Adipocyte (in vitro differentiated cells): ENCODE data around the gene DDX28.
"Not testable (repeated sequence)": the region's sequence is repeated elsewhere in the genome, so short reads cannot be mapped to it uniquely, and the experiment has no call there.

Experiments used
- DNase-seq: peaks from one replicate; pipeline ENCODE4 v3.0.0-alpha.2; 2015; ENCODE audit warnings: low read depth
- H3K27me3 ChIP-seq: replicated peaks from 2 replicates; pipeline ENCODE4 v1.7.0; 2013; ENCODE audit warnings: mild to moderate bottlenecking, low read length, moderate library complexity; ENCODE audit not compliant: control insufficient read depth, insufficient read depth
- H3K36me3 ChIP-seq: 2 replicates; pipeline ENCODE4 v1.7.0; 2013; ENCODE audit warnings: low read length, mild to moderate bottlenecking, moderate library complexity; ENCODE audit not compliant: control insufficient read depth, insufficient read depth, severe bottlenecking
- H3K4me1 ChIP-seq: 2 replicates; pipeline ENCODE4 v1.7.0; 2013; ENCODE audit warnings: mild to moderate bottlenecking, low read length, moderate library complexity; ENCODE audit not compliant: control insufficient read depth, insufficient read depth
- H3K4me3 ChIP-seq: 2 replicates; pipeline ENCODE4 v1.7.0; 2013; ENCODE audit warnings: mild to moderate bottlenecking, low read length, moderate library complexity
- H3K9ac ChIP-seq: 2 replicates; pipeline ENCODE4 v1.7.0; 2013; ENCODE audit warnings: mild to moderate bottlenecking, low read length, moderate library complexity
- H3K9me3 ChIP-seq: 2 replicates; pipeline ENCODE4 v1.7.0; 2013; ENCODE audit warnings: mild to moderate bottlenecking, low read length, moderate library complexity; ENCODE audit not compliant: control insufficient read depth

DDX28 gene

DNA sequence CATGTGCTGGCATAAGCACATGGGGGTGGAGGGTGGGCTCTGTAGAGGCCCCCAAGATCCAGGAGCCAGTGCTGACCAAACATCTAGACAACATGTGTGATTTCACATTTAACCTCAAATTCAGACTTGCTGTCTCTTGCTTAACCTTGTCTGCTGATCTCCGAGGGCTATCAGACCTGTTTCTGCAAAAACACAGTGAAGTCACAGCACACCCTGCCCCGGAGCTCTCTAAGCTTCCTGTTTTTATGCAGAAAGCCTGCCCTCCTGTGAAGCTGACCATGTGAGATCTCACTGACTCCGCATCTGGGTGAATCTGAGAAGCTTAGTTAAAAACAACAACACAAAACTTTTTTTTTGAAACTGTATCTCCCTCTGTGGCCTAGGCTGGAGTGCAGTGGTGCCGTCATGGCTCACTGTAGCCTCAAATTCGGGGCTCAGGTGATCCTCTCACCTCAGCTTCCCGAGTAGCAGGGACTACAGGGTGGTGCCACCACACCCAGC, 17.2 kb downstream of the DDX28 start:
- peak; percentile 8 for DNase-seq

DNA sequence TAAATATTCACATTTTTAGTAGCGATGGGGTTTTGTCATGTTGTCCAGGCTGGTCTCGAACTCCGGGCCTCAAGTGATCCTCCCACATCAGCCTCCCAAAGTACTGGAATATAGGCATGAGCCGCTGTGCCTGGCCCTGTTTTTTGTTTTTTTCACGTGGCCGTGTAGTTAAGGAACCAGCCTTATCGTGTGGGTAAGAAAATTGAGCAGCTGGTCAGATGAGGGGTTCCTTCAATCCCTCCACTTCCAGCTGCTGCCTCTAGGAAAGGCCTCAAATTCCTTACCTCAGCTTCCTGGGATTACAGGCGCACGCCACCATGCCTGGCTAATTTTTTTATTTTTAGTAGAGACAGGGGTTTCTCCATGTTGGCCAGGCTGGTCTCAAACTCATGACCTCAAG, 17.8 kb downstream of the DDX28 start:
- H3K9me3 ChIP-seq = no peaks in the 10 kb centered on the region
- H3K9ac ChIP-seq = no peak overlapping the region
- peaks cover 6% of the 10 kb centered on the region for H3K27me3 ChIP-seq
- no peak overlapping the region for H3K4me3 ChIP-seq
- DNase-seq = no peak
- H3K36me3 ChIP-seq = no peaks in the 10 kb centered on the region
- peaks cover 6% of the 10 kb centered on the region for H3K4me1 ChIP-seq

More for the DNA sequence above, 17.2 kb downstream of the DDX28 start:
- H3K9me3 ChIP-seq = no peaks in the 10 kb centered on the region
- peaks cover 6% of the 10 kb centered on the region for H3K4me1 ChIP-seq
- no peak overlapping the region for H3K9ac ChIP-seq
- H3K36me3 ChIP-seq = no peaks in the 10 kb centered on the region
- H3K4me3 ChIP-seq = no peak overlapping the region
- peaks cover 11% of the 10 kb centered on the region for H3K27me3 ChIP-seq

DNA sequence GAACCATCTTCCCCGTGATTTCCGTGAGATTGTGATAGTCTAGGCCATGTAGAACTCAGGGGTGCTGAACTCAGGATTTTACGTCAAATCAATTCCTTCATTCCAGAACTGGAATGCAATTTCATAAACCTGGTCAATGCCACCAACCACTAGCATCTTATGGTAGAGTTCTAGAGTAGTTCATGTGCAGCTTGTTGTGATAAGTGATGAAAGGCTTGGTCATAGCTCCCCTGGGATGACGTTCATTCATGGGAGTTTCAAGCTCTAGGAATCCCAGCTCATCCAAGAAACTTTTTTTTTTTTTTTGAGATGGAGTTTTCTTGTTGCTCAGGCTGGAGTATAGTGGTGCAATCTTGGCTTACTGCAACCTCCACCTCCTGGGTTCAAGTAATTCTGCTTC, 20.0 kb downstream of the DDX28 start:
- DNase-seq = no peak
- no peaks in the 10 kb centered on the region for H3K27me3 ChIP-seq
- no peaks in the 10 kb centered on the region for H3K9me3 ChIP-seq
- H3K36me3 ChIP-seq = no peaks in the 10 kb centered on the region
- H3K4me3 ChIP-seq = no peak overlapping the region
- H3K4me1 ChIP-seq = peaks cover 6% of the 10 kb centered on the region
- H3K9ac ChIP-seq = no peak overlapping the region

DNA sequence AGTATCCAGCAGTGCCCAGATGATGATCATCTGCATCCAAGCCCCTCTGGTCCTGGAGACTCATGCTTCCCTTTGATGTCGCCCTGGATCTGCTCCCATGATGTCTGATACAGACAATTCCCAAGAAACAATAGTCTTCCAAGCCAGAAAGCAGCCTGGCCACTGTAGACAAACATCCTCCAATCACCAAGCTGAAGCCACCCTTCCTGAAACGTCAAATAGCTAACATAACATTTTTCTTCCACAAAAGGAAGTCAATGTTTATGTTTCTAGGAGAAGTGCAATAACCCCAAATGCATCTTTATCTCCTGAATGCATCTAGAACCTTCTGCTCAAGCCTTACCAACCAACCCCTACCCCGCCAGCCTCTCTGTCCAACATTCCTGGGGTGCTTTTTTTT, 22.6 kb downstream of the DDX28 start:
- DNase-seq = no peak
- H3K36me3 ChIP-seq = no peaks in the 10 kb centered on the region
- H3K9ac ChIP-seq = no peak overlapping the region
- H3K4me3 ChIP-seq = no peak overlapping the region
- H3K9me3 ChIP-seq = no peaks in the 10 kb centered on the region
- H3K27me3 ChIP-seq = no peaks in the 10 kb centered on the region
- H3K4me1 ChIP-seq = no peaks in the 10 kb centered on the region

DNA sequence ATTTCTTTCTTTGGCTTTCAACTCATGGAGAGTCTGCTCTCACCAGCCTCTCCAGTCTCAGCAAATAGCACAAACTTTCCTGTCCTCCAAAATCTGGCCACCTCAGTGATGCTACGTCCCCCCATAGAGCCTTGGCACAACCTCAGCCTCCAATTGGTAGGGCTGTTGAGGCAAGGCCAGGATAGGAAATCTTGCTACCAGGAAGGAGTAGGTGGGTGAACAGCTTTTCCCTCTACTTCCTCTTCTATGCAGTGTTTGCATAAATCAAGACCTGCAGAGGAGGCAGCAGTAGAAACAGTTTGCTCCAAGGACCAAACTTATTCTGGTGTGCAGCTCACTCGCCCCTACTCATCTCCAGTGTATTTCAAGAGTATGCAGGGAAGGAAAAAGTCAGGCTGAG, 23.0 kb downstream of the DDX28 start:
- Histone ChIP-seq H3K27me3 (no peaks in the 10 kb centered on the region), H3K36me3 (no peaks in the 10 kb centered on the region), H3K4me3 (no peak overlapping the region), H3K9ac (no peak overlapping the region), H3K9me3 (no peaks in the 10 kb centered on the region), H3K4me1 (no peaks in the 10 kb centered on the region)
- DNase-seq = no peak

DNA sequence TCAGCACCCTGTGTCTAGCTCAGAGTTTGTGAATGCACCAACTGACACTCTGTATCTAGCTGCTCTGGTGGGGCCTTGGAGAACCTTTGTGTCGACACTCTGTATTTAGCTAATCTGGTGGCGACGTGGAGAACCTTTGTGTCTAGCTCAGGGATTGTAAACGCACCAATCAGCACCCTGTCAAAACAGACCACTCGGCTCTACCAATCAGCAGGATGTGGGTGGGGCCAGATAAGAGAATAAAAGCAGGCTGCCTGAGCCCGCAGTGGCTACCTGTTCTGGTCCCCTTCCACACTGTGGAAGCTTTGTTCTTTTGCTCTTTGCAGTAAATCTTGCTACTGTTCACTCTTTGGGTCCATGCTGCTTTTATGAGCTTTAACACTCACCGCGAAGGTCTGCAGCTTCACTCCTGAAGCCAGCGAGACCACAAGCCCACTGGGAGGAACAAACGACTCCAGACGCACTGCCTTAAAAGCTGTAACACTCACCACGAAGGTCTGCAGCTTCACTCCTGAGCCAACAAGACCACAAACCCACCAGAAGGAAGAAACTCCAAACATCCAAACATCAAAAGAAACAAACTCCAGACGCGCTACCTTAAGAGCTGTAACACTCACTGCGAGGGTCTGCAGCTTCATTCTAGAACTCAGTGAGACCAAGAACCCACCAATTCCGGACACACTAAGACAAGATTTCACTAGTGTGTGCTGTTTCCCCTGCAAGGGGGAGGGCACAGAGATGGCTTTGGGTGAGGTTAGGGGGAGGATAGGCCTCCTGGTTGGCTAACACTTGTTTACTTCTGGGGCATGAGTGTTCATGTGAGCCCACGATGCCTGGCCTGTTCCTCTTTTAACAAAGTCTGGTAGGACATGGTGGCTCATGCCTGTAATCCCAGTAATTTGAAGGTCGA, 24.0 kb downstream of the DDX28 start, which contains the start of gene DPEP2:
DPEP2 (minus strand) TSS at position 706 of the 910 bp plus-strand sequence. CDS start 6,272 bp downstream, outside the sequence.
- not testable (repeated sequence) for H3K27me3 ChIP-seq, DNase-seq, H3K4me1 ChIP-seq, H3K4me3 ChIP-seq, H3K36me3 ChIP-seq, H3K9ac ChIP-seq, H3K9me3 ChIP-seq

DNA sequence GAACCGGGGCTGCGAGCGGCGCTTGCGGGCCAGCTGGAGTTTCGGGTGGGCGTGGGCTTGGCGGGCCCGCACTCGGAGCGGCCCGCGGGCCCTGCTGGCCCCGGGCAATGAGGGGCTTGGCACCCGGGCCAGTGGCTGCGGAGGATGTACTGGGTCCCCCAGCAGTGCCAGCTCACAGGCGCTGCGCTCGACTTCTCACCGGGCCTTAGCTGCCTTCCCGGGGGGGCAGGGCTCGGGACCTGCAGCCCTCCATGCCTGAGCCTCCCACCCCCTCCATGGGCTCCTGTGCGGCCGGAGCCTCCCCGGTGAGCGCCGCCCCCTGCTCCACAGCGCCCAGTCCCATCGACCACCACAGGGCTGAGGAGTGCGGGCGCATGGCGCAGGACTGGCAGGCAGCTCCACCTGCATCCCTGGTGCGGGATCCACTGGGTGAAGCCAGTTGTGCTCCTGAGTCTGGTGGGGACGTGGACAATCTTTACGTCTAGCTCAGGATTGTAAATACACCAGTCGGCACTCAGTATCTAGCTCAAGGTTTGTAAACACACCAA, 24.7 kb downstream of the DDX28 start:
- not testable (repeated sequence) for H3K27me3 ChIP-seq, H3K4me3 ChIP-seq, H3K36me3 ChIP-seq, DNase-seq, H3K4me1 ChIP-seq, H3K9ac ChIP-seq, H3K9me3 ChIP-seq

DNA sequence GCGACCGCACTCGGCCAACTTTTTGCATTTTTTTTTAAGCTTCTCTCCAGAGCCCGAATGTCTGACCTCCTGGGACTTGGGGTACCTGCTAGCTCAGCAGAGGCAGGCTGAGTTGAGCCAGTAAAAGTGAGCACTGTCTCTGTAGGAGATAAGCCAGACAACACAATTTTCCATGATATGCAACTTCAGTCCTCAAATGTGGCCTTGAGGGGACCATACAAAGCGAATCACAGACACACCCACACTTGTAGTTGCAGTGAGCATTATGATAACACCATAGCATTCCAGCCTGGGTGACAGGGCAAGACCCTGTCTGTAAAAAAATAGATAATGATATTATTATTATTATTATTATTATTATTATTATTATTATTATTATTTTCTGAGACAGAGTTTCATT, 26.4 kb downstream of the DDX28 start:
- no peak for DNase-seq
- Histone ChIP-seq H3K36me3 (no peaks in the 10 kb centered on the region), H3K27me3 (peaks cover 10% of the 10 kb centered on the region), H3K4me3 (no peak overlapping the region), H3K9ac (no peak overlapping the region), H3K4me1 (peaks cover 4% of the 10 kb centered on the region), H3K9me3 (no peaks in the 10 kb centered on the region)

DNA sequence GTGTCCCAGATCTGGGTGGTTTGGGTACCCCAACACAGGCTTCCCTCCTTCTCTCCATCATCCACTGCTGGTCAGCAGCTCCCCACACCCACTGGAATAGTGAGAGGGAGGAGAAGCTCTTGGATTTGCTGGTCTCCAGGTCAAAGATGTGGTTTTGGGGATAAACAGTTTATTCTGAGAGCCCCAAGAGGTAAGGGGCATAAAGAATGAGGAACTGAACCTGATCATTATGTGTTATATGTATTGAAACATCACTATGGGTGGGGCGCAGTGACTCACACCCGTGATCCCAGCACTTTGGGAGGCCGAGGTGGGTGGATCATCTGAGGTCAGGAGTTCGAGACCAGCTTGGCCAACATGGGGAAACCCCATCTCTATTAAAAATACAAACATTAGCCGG, 27.6 kb downstream of the DDX28 start:
- no peak for DNase-seq
- Histone ChIP-seq H3K4me3 (no peak overlapping the region), H3K27me3 (peaks cover 10% of the 10 kb centered on the region), H3K4me1 (peaks cover 4% of the 10 kb centered on the region), H3K9ac (no peak overlapping the region), H3K9me3 (no peaks in the 10 kb centered on the region), H3K36me3 (no peaks in the 10 kb centered on the region)

DNA sequence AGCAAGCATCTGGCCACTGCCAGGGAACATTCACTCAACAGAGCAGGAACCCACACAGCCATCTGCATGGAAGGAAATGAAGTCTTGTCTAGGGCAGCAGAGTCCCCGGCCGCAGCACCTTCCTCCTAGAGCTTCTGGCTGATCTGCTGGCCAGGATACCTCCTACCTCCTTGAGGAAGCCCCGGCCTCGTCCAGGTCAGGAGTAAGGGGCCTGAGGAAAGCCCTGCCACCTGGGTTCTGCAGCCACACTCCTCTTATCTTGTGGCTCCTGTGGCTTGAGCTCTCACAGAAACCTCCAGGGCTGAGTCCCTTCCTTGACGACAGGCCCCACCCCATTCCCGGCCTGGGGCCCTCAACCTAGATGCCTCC, 29.0 kb downstream of the DDX28 start:
- H3K4me3 ChIP-seq, H3K4me1 ChIP-seq, H3K9ac ChIP-seq, H3K27me3 ChIP-seq, H3K9me3 ChIP-seq, H3K36me3 ChIP-seq, DNase-seq: not testable (repeated sequence)

DNA sequence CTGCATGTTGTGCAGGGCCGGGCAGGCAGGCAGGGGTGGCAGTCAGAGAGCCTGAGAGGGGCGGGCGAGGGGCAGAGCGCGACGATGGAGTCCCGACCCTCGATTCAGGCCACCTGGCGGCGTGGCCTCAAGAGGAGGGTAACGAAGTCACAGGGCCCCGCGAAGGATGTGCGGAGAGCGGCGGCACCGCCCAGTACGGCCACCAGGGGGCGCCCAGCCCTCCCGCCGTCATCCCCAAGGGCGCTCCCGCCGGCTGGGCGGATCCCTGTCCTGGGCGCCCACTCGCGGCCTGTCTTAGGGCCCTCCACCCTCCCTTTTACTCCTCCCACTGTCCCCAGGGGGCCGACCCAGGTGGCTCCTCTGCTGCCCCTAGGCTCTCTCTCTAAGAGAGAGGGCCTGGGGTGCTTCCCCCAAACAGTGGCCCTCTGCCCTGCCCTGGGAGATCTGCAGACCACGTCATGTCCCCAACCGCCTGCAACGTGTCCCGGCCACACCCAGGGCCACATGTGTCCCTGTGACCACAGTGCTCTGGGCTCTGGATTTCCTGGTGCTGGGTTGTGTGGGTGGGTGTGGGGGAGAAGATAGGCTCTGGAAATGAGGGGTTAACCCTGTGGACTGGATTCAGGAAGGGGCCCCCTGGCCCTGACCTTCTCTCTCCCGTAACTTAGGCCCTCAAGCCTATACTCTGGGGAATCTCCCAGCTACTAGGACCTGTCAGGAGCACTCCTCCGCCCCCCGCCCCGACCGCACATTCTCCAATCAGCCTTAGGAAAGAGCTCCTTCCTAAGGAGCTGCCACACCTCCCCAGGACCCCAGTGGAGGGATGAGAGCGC, 29.6 kb downstream of the DDX28 start:
- no peaks in the 10 kb centered on the region for H3K36me3 ChIP-seq
- DNase-seq = peak; percentile 86
- H3K4me3 ChIP-seq = peak overlapping the region; percentile 67
- peak overlapping the region; percentile 72 for H3K9ac ChIP-seq
- H3K27me3 ChIP-seq = peaks cover 10% of the 10 kb centered on the region
- H3K4me1 ChIP-seq = peaks cover 4% of the 10 kb centered on the region
- no peaks in the 10 kb centered on the region for H3K9me3 ChIP-seq
